ENCODE results near the gene B4GALT2.

DNA sequence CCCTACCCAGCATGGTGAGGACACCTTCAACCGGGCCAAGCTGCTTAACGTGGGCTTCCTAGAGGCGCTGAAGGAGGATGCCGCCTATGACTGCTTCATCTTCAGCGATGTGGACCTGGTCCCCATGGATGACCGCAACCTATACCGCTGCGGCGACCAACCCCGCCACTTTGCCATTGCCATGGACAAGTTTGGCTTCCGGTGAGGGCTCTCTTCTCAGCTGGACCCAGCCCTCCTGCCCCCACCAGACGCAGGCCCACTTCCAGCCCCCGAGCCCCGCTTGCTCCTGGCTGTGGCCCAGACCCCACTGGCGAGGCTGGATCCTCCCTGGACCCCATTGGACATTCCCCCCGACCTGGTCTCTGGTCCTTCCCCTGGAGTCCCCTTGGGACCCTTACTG, 5.8 kb downstream of the B4GALT2 start:
- TF ChIP-seq EP300 (IDR thresholded peaks at IDR 0.05) (no peak), POLR2A (IDR thresholded peaks at IDR 0.05) (no peak), POLR2AphosphoS5 (IDR thresholded peaks at IDR 0.05) (no peak)
- TF ChIP-seq, protein P1, sequence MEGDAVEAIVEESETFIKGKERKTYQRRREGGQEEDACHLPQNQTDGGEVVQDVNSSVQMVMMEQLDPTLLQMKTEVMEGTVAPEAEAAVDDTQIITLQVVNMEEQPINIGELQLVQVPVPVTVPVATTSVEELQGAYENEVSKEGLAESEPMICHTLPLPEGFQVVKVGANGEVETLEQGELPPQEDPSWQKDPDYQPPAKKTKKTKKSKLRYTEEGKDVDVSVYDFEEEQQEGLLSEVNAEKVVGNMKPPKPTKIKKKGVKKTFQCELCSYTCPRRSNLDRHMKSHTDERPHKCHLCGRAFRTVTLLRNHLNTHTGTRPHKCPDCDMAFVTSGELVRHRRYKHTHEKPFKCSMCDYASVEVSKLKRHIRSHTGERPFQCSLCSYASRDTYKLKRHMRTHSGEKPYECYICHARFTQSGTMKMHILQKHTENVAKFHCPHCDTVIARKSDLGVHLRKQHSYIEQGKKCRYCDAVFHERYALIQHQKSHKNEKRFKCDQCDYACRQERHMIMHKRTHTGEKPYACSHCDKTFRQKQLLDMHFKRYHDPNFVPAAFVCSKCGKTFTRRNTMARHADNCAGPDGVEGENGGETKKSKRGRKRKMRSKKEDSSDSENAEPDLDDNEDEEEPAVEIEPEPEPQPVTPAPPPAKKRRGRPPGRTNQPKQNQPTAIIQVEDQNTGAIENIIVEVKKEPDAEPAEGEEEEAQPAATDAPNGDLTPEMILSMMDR (IDR thresholded peaks at IDR 0.05) = no peak
